ENCODE data around the gene ABCC1. TPM values are rescaled to one million over a fixed set of nuclear protein-coding genes. Genes with fewer than 3 reads are reported as not detected.

ABCC1 gene
- total RNA-seq, 1 experiment from 2014 or later: 46.3 TPM

GRCh38 chr16:15925631-15926030 lies 23.8 kb upstream of the ABCC1 start:
- BruUV-seq (replicated peaks): no TSS peak
- no peaks in the 10 kb centered on the region for H3K36me3 Mint-ChIP-seq (ENCODE audit: insufficient read depth, unreplicated experiment)
- H3K4me1 Mint-ChIP-seq (ENCODE audit: low read depth, unreplicated experiment): peaks cover 4% of the 10 kb centered on the region
- TF ChIP-seq CTCF (IDR thresholded peaks at IDR 0.05; ENCODE audit: unreplicated experiment): no peak
- DNase-seq: no peak
- no peaks in the 10 kb centered on the region for H3K27me3 Mint-ChIP-seq (ENCODE audit: unreplicated experiment)
- no peaks in the 10 kb centered on the region for H3K9me3 Mint-ChIP-seq (ENCODE audit: low read depth, unreplicated experiment)
- H3K27ac Mint-ChIP-seq (ENCODE audit: unreplicated experiment): no peak overlapping the region
- CTCF ChIA-PET: interaction anchor here (0.6 kb wide), 1 partner anchor 373 kb away, joined by 5 read pairs; no protein-coding TSS in a partner anchor
- intact Hi-C loops (cut with micrococcal nuclease; ENCODE audit: unreplicated experiment): no loop called here
- no peak overlapping the region for H3K4me3 Mint-ChIP-seq (ENCODE audit: low read depth, unreplicated experiment)

- intact Hi-C loops (cut with micrococcal nuclease; ENCODE audit: unreplicated experiment): no loop called here
- Mint-ChIP-seq H3K4me3 (ENCODE audit: low read depth, unreplicated experiment) (no peak overlapping the region), H3K9me3 (ENCODE audit: low read depth, unreplicated experiment) (no peaks in the 10 kb centered on the region), H3K4me1 (ENCODE audit: low read depth, unreplicated experiment) (no peaks in the 10 kb centered on the region), H3K27me3 (ENCODE audit: unreplicated experiment) (no peaks in the 10 kb centered on the region), H3K27ac (ENCODE audit: unreplicated experiment) (no peak overlapping the region), H3K36me3 (ENCODE audit: insufficient read depth, unreplicated experiment) (no peaks in the 10 kb centered on the region)
- CTCF ChIA-PET: interaction anchor here (0.7 kb wide), 2 partner anchors 88 to 261 kb away, joined by 3 read pairs; no protein-coding TSS in a partner anchor
- BruUV-seq (replicated peaks): no TSS peak
- no peak for TF ChIP-seq CTCF (IDR thresholded peaks at IDR 0.05; ENCODE audit: unreplicated experiment)
- no peak for DNase-seq
Observed at GRCh38 chr16:15928261-15929104, 20.9 kb upstream of the ABCC1 start.

GRCh38 chr16:15932939-15933338 lies 16.5 kb upstream of the ABCC1 start:
- Mint-ChIP-seq H3K9me3 (ENCODE audit: low read depth, unreplicated experiment) (no peaks in the 10 kb centered on the region), H3K4me1 (ENCODE audit: low read depth, unreplicated experiment) (no peaks in the 10 kb centered on the region), H3K4me3 (ENCODE audit: low read depth, unreplicated experiment) (no peak overlapping the region), H3K36me3 (ENCODE audit: insufficient read depth, unreplicated experiment) (no peaks in the 10 kb centered on the region), H3K27me3 (ENCODE audit: unreplicated experiment) (no peaks in the 10 kb centered on the region), H3K27ac (ENCODE audit: unreplicated experiment) (no peak overlapping the region)
- BruUV-seq (replicated peaks): no TSS peak
- intact Hi-C loops (cut with micrococcal nuclease; ENCODE audit: unreplicated experiment): loop anchor here (5.0 kb wide), 1 partner anchor 46 kb away; the partner anchor contains the start of gene CEP20
- DNase-seq: no peak
- no peak for TF ChIP-seq CTCF (IDR thresholded peaks at IDR 0.05; ENCODE audit: unreplicated experiment)
- CTCF ChIA-PET: no interaction called here

- CTCF ChIA-PET: no interaction called here
- no peak for TF ChIP-seq CTCF (IDR thresholded peaks at IDR 0.05; ENCODE audit: unreplicated experiment)
- no peaks in the 10 kb centered on the region for H3K4me1 Mint-ChIP-seq (ENCODE audit: low read depth, unreplicated experiment)
- DNase-seq: no peak
- intact Hi-C loops (cut with micrococcal nuclease; ENCODE audit: unreplicated experiment): loop anchor here (5.0 kb wide), 1 partner anchor 46 kb away; the partner anchor contains the start of gene CEP20
- H3K4me3 Mint-ChIP-seq (ENCODE audit: low read depth, unreplicated experiment): no peak overlapping the region
- no peaks in the 10 kb centered on the region for H3K27me3 Mint-ChIP-seq (ENCODE audit: unreplicated experiment)
- no peaks in the 10 kb centered on the region for H3K9me3 Mint-ChIP-seq (ENCODE audit: low read depth, unreplicated experiment)
- H3K36me3 Mint-ChIP-seq (ENCODE audit: insufficient read depth, unreplicated experiment): no peaks in the 10 kb centered on the region
- no TSS peak for BruUV-seq (replicated peaks)
- no peak overlapping the region for H3K27ac Mint-ChIP-seq (ENCODE audit: unreplicated experiment)
Observed at GRCh38 chr16:15933781-15934180, 15.6 kb upstream of the ABCC1 start.

Measured in Calu3 (cell line).